H9 (cell line): ENCODE results near the gene CACNA1H. TPM values are rescaled to one million over a fixed set of nuclear protein-coding genes. Genes with fewer than 3 reads are reported as not detected.
"Not testable (repeated sequence)": the region's sequence is repeated elsewhere in the genome, so short reads cannot be mapped to it uniquely, and the experiment has no call there.

ENCODE experiments used
- DNase-seq: peaks from one replicate; pipeline ENCODE4 v3.0.0-alpha.2; 2017
- H2AFZ ChIP-seq: one replicate; pipeline ENCODE4 v1.6.1; 2013; ENCODE audit warnings: mild to moderate bottlenecking, low read length, control low read depth, moderate library complexity
- H2AK5ac ChIP-seq: 2 replicates; pipeline ENCODE4 v1.6.1; 2013; ENCODE audit warnings: low read length, control low read depth, mixed read lengths; ENCODE audit not compliant: insufficient read length
- H2BK120ac ChIP-seq: one replicate; pipeline ENCODE4 v1.6.1; 2013; ENCODE audit warnings: low read depth, mild to moderate bottlenecking, low read length, control low read depth, inconsistent platforms; ENCODE audit not compliant: poor library complexity, severe bottlenecking
- H2BK12ac ChIP-seq: 2 replicates; pipeline ENCODE4 v1.6.1; 2013; ENCODE audit warnings: low read length, control low read depth, mixed read lengths, low read depth; ENCODE audit not compliant: insufficient read length
- H2BK15ac ChIP-seq: 2 replicates; pipeline ENCODE4 v1.6.1; 2013; ENCODE audit warnings: low read depth, low read length, control low read depth
- H2BK20ac ChIP-seq: one replicate; pipeline ENCODE4 v1.6.1; 2013; ENCODE audit warnings: low read depth, mild to moderate bottlenecking, low read length, control low read depth, inconsistent platforms; ENCODE audit not compliant: poor library complexity, severe bottlenecking
- H2BK5ac ChIP-seq: 2 replicates; pipeline ENCODE4 v1.6.1; 2013; ENCODE audit warnings: low read length, control low read depth, mixed read lengths; ENCODE audit not compliant: insufficient read length
- H3K14ac ChIP-seq: 2 replicates; pipeline ENCODE4 v1.6.1; 2013; ENCODE audit warnings: low read length, control low read depth; ENCODE audit not compliant: insufficient read depth
- H3K18ac ChIP-seq: 2 replicates; pipeline ENCODE4 v1.6.1; 2013; ENCODE audit warnings: low read depth, mild to moderate bottlenecking, mixed read lengths, low read length, control low read depth; ENCODE audit not compliant: insufficient read length
- H3K23ac ChIP-seq: 2 replicates; pipeline ENCODE4 v1.6.1; 2013; ENCODE audit warnings: low read length, control low read depth, mixed read lengths, low read depth; ENCODE audit not compliant: insufficient read length
- H3K23me2 ChIP-seq: 2 replicates; pipeline ENCODE4 v1.6.1; 2013; ENCODE audit warnings: low read depth, mild to moderate bottlenecking, mixed read lengths, low read length, control low read depth; ENCODE audit not compliant: insufficient read length, poor library complexity, severe bottlenecking
- H3K27ac ChIP-seq: 2 replicates; pipeline ENCODE4 v1.5.1; 2013; ENCODE audit warnings: low read length, control low read depth, mixed read lengths, low read depth; ENCODE audit not compliant: insufficient read length
- H3K27me3 ChIP-seq: 2 replicates; pipeline ENCODE4 v1.6.1; 2013; ENCODE audit warnings: low read length, control low read depth, inconsistent platforms; ENCODE audit not compliant: insufficient read depth
- H3K4ac ChIP-seq: 2 replicates; pipeline ENCODE4 v1.6.1; 2013; ENCODE audit warnings: low read depth, mild to moderate bottlenecking, control low read depth, inconsistent platforms, low read length, moderate library complexity
- H3K4me1 ChIP-seq: 2 replicates; pipeline ENCODE4 v1.6.1; 2013; ENCODE audit warnings: low read length, control low read depth, inconsistent platforms; ENCODE audit not compliant: insufficient read depth
- H3K4me2 ChIP-seq: 2 replicates; pipeline ENCODE4 v1.6.1; 2013; ENCODE audit warnings: low read length, control low read depth, mixed read lengths; ENCODE audit not compliant: insufficient read length, insufficient read depth
- H3K56ac ChIP-seq: 2 replicates; pipeline ENCODE4 v1.6.1; 2013; ENCODE audit warnings: low read depth, mild to moderate bottlenecking, mixed read lengths, low read length, control low read depth; ENCODE audit not compliant: insufficient read length
- H3K79me1 ChIP-seq: 2 replicates; pipeline ENCODE4 v1.6.1; 2013; ENCODE audit warnings: low read depth, mild to moderate bottlenecking, moderate library complexity, low read length, control low read depth, inconsistent platforms; ENCODE audit not compliant: insufficient read depth, poor library complexity, severe bottlenecking
- H3K79me2 ChIP-seq: 2 replicates; pipeline ENCODE4 v1.6.1; 2013; ENCODE audit warnings: low read length, control low read depth, inconsistent platforms; ENCODE audit not compliant: insufficient read depth
- H3K9ac ChIP-seq: 2 replicates; pipeline ENCODE4 v1.6.1; 2013; ENCODE audit warnings: low read length, control low read depth, mixed read lengths; ENCODE audit not compliant: insufficient read length; ENCODE audit errors: extremely low read depth
- H3K9me3 ChIP-seq: one replicate; pipeline ENCODE4 v1.6.1; 2013; ENCODE audit warnings: low read depth, low read length, inconsistent platforms; ENCODE audit not compliant: control insufficient read depth
- H3T11ph ChIP-seq: one replicate; pipeline ENCODE4 v1.6.1; 2013; ENCODE audit warnings: mild to moderate bottlenecking, low read length, control low read depth, inconsistent platforms
- H4K20me1 ChIP-seq: one replicate; pipeline ENCODE4 v1.6.1; 2013; ENCODE audit not compliant: control insufficient read depth, insufficient read length, insufficient read depth
- H4K5ac ChIP-seq: 2 replicates; pipeline ENCODE4 v1.6.1; 2013; ENCODE audit warnings: low read depth, mild to moderate bottlenecking, mixed read lengths, low read length, control low read depth; ENCODE audit not compliant: insufficient read length
- H4K8ac ChIP-seq: replicated peaks from 2 replicates; pipeline ENCODE4 v1.6.1; 2013; ENCODE audit warnings: low read length, control low read depth, mixed read lengths, low read depth; ENCODE audit not compliant: insufficient read length
- H4K91ac ChIP-seq: 2 replicates; pipeline ENCODE4 v1.6.1; 2013; ENCODE audit warnings: low read depth, mild to moderate bottlenecking, moderate library complexity, mixed read lengths, low read length, control low read depth; ENCODE audit not compliant: insufficient read length
- H3K27ac Mint-ChIP-seq, 3 experiments: 2 replicates in 2 of 3; 3 replicates in 1 of 3; pipeline ENCODE4 v1.8.0; 2020 to 2021; ENCODE audit warnings: mixed read lengths in 3 of 3, mild to moderate bottlenecking in 1 of 3, moderate library complexity in 1 of 3
- H3K27me3 Mint-ChIP-seq: 2 replicates; pipeline ENCODE4 v1.8.0; 2021; ENCODE audit warnings: low read depth, mild to moderate bottlenecking, moderate library complexity, mixed read lengths
- H3K36me3 Mint-ChIP-seq, 3 experiments: 2 replicates in 2 of 3; 3 replicates in 1 of 3; pipeline ENCODE4 v1.8.0; 2020 to 2021; ENCODE audit warnings: low read depth in 3 of 3, mixed read lengths in 3 of 3; ENCODE audit not compliant: insufficient read depth in 1 of 3
- H3K4me1 Mint-ChIP-seq, 2 experiments: 2 replicates each; pipeline ENCODE4 v1.8.0; 2020; ENCODE audit warnings: mixed read lengths in 2 of 2
- H3K4me3 Mint-ChIP-seq, 2 experiments: 2 replicates in 1 of 2; 3 replicates in 1 of 2; pipeline ENCODE4 v1.8.0; 2020 to 2021; ENCODE audit warnings: mild to moderate bottlenecking in 2 of 2, mixed read lengths in 2 of 2, moderate library complexity in 1 of 2
- H3K9me3 Mint-ChIP-seq, 2 experiments: 2 replicates in 1 of 2; 3 replicates in 1 of 2; pipeline ENCODE4 v1.8.0; 2020; ENCODE audit warnings: mild to moderate bottlenecking in 2 of 2, mixed read lengths in 2 of 2, moderate library complexity in 1 of 2
- WGBS: extraction: QIAGEN DNeasy Blood & Tissue Kit; methylation state at CpG from one replicate; pipeline ENCODE4 v1.1.7; 2013; ENCODE audit warnings: missing lambda C conversion rate, low lambda C conversion rate, mixed read lengths; ENCODE audit not compliant: insufficient read length; ENCODE audit errors: extremely low coverage; 5-methylcytosine and 5-hydroxymethylcytosine counted together
- total RNA-seq: library from RNA; stranded (reverse); gene quantifications from 2 replicates; pipeline ENCODE4 v1.2.1, GENCODE V29; 2021
- TF ChIP-seq, protein P1 (sequence below): fragments of 200-600 bp; sonication (generic); conservative IDR thresholded peaks from 3 replicates; pipeline ENCODE4 v1.8.0; 2021; ENCODE audit warnings: antibody characterized with exemption, mild to moderate bottlenecking

CACNA1H gene
- total RNA-seq, 1 experiment from 2014 or later = 43.3 TPM

DNA sequence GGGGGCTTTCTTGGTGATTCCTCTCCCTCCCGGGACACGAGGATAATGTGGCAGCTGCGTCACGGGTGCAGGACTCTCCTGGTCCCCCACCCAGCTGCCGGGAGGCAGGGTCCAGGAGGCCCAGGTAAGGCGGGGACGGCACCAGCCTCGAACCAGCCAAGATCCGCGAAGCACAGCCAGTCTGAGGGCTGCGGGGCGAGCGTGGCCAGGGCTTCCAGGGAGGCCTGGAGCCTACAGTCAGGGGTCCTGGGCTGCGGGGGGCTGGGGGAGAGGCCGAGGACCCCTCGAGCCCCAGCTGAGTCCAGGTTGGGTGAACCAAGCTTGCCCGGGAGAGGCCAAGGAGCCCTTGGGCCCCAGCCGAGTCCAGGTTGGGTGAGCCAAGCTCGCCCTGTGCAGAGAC is 112.9 kb downstream of the CACNA1H start:
- no peak for DNase-seq
- H3K4me1 ChIP-seq = no peaks in the 10 kb centered on the region; the same call in 1 of the 2 replicates
- no peak overlapping the region for H2BK12ac ChIP-seq
- H2BK20ac ChIP-seq = no peak overlapping the region
- Mint-ChIP-seq H3K4me3 (no peak overlapping the region), H3K4me1 (peaks cover 3 to 7% of the 10 kb centered on the region in 2 experiments), H3K36me3 (peaks cover 0 to 4% (median 2%) of the 10 kb centered on the region in 3 experiments; a peak in 3 of 7 replicates), H3K9me3 (peaks cover 11 to 19% of the 10 kb centered on the region in 2 experiments), H3K27me3 (peaks cover 30% of the 10 kb centered on the region), H3K27ac (no peak overlapping the region)
- no peak overlapping the region for H4K8ac ChIP-seq
- no peak overlapping the region for H3K23ac ChIP-seq
- no peaks in the 10 kb centered on the region for H3K27me3 ChIP-seq
- no peak overlapping the region for H3K4ac ChIP-seq
- no peak overlapping the region for H3K14ac ChIP-seq
- no peaks in the 10 kb centered on the region for H3K79me2 ChIP-seq
- H2AK5ac ChIP-seq = no peak overlapping the region
- H3K79me1 ChIP-seq = no peaks in the 10 kb centered on the region
- H3K23me2 ChIP-seq = no peaks in the 10 kb centered on the region
- no peaks in the 10 kb centered on the region for H3K9me3 ChIP-seq
- no peaks in the 10 kb centered on the region for H4K20me1 ChIP-seq
- H2BK120ac ChIP-seq = no peak overlapping the region
- H4K5ac ChIP-seq = no peak overlapping the region
- TF ChIP-seq, protein P1, sequence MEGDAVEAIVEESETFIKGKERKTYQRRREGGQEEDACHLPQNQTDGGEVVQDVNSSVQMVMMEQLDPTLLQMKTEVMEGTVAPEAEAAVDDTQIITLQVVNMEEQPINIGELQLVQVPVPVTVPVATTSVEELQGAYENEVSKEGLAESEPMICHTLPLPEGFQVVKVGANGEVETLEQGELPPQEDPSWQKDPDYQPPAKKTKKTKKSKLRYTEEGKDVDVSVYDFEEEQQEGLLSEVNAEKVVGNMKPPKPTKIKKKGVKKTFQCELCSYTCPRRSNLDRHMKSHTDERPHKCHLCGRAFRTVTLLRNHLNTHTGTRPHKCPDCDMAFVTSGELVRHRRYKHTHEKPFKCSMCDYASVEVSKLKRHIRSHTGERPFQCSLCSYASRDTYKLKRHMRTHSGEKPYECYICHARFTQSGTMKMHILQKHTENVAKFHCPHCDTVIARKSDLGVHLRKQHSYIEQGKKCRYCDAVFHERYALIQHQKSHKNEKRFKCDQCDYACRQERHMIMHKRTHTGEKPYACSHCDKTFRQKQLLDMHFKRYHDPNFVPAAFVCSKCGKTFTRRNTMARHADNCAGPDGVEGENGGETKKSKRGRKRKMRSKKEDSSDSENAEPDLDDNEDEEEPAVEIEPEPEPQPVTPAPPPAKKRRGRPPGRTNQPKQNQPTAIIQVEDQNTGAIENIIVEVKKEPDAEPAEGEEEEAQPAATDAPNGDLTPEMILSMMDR = no peak
- H3K18ac ChIP-seq = no peak overlapping the region
- H3T11ph ChIP-seq = no peak overlapping the region
- no peak overlapping the region for H2BK15ac ChIP-seq
- H3K27ac ChIP-seq = no peak overlapping the region
- no CpG with 5 or more reads among the region's 19 CpGs for WGBS
- no peak overlapping the region for H3K56ac ChIP-seq
- H3K9ac ChIP-seq = no peak overlapping the region
- no peak overlapping the region for H2AFZ ChIP-seq
- H2BK5ac ChIP-seq = no peak overlapping the region
- no peak overlapping the region for H4K91ac ChIP-seq
- no peak overlapping the region for H3K4me2 ChIP-seq

DNA sequence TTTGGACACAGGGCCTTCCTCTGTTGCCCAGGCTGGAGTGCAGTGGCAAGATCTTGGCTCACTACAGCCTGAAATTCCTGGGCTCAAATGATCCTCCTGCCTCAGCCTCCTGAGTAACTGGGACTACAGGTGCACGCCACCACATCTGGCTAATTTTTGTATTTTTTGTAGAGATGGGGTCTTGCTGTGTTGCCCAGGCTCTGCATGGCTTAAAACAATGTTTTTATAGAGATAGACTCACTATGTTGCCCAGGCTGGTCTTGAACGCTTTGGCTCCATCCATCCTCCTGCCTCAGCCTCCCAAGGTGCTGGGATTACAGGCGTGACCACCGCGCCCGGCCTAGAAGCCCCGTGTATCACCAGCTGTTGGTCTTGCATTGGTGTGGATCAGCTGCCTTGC is 116.5 kb downstream of the CACNA1H start:
- not testable (repeated sequence) for H4K91ac ChIP-seq, H3K18ac ChIP-seq, H3K14ac ChIP-seq, H3K9ac ChIP-seq, H4K8ac ChIP-seq, H2AFZ ChIP-seq, H3K9me3 ChIP-seq, H3K4me2 ChIP-seq, H3K56ac ChIP-seq, H3K36me3 Mint-ChIP-seq, H2BK20ac ChIP-seq, H2BK15ac ChIP-seq, H3K27ac Mint-ChIP-seq, DNase-seq, H3T11ph ChIP-seq, H2AK5ac ChIP-seq, H3K4me3 Mint-ChIP-seq, H3K4me1 Mint-ChIP-seq, H3K23ac ChIP-seq, H2BK120ac ChIP-seq, H3K4me1 ChIP-seq, H3K23me2 ChIP-seq, H3K4ac ChIP-seq, H4K20me1 ChIP-seq, H4K5ac ChIP-seq, H2BK12ac ChIP-seq, H3K27me3 ChIP-seq, H3K79me1 ChIP-seq, H3K79me2 ChIP-seq, H3K27ac ChIP-seq, H2BK5ac ChIP-seq
- no CpG with 5 or more reads among the region's 7 CpGs for WGBS
- H3K27me3 Mint-ChIP-seq = peaks cover 35% of the 10 kb centered on the region
- H3K9me3 Mint-ChIP-seq = peaks cover 8 to 17% of the 10 kb centered on the region in 2 experiments
